GM20000 (cell line): ENCODE measurements around the gene MED29.

Experiments used
- DNase-seq: peaks from one replicate; pipeline ENCODE4 v3.0.0; 2012; ENCODE audit warnings: low spot score
- TF ChIP-seq, protein P1 (sequence below): IDR thresholded peaks from 2 replicates; pipeline ENCODE4 v1.5.1; 2012; ENCODE audit warnings: mild to moderate bottlenecking, control low read depth; ENCODE audit errors: extremely low read depth, missing control alignments

Gene MED29, protein sequence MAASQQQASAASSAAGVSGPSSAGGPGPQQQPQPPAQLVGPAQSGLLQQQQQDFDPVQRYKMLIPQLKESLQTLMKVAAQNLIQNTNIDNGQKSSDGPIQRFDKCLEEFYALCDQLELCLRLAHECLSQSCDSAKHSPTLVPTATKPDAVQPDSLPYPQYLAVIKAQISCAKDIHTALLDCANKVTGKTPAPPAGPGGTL

DNA sequence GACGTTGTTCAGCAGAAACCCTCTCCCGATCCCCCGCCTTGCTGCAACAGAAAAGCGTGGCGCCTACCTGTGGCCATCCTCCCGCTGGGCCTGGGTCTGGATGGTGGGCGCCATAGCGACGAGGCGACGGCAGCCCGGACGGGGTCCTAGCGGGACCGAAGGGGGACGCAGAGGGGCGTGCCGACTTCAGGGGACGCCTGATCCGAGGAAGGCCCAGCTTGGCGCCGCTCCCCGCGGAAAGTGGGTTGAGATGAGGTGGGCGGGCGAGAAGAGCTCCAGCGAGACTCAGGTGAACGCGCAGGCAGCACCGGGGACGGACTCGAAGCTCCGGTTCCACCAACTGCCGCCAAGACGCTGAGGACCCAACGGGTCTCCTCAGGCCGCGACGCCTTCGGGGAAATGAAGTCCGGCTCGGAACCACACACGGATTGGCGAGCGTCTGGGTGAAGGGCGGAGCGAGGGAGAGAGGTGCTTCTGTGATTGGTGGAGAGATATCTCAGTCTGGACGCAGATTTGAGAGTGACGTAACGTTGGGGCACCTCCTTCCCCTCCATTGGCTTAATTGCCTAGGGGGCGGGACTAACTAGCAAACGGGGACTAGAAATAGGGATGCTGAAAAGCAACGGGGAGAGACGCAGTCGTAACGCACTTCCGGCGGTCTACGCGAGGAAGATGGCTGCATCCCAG is at the start of gene MED29, which contains the start of gene PAF1:
Gene MED29 (plus strand): TSS at position 628 of the 687 bp plus-strand sequence. CDS start 45 bp downstream, at position 673.
Gene PAF1 (minus strand): TSS at position 356 of the 687 bp plus-strand sequence. CDS start 242 bp downstream, at position 114.
- DNase-seq, result peak; percentile 98
- TF ChIP-seq, protein P1, sequence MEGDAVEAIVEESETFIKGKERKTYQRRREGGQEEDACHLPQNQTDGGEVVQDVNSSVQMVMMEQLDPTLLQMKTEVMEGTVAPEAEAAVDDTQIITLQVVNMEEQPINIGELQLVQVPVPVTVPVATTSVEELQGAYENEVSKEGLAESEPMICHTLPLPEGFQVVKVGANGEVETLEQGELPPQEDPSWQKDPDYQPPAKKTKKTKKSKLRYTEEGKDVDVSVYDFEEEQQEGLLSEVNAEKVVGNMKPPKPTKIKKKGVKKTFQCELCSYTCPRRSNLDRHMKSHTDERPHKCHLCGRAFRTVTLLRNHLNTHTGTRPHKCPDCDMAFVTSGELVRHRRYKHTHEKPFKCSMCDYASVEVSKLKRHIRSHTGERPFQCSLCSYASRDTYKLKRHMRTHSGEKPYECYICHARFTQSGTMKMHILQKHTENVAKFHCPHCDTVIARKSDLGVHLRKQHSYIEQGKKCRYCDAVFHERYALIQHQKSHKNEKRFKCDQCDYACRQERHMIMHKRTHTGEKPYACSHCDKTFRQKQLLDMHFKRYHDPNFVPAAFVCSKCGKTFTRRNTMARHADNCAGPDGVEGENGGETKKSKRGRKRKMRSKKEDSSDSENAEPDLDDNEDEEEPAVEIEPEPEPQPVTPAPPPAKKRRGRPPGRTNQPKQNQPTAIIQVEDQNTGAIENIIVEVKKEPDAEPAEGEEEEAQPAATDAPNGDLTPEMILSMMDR, result no peak

GRCh38 chr19:39341719-39342604 is 49.2 kb upstream of the MED29 start, which contains the start of gene SAMD4B:
Gene SAMD4B (plus strand): TSS chr19:39342421. CDS start chr19:39356894, 14,473 bp downstream.
- TF ChIP-seq, protein P1, result peak; percentile 63
- DNase-seq, result peak; percentile 100

- TF ChIP-seq, protein P1, result no peak
- DNase-seq, result peak; percentile 27
Observed at GRCh38 chr19:39342647-39343305, 48.4 kb upstream of the MED29 start.

GRCh38 chr19:39345956-39346355 is 45.2 kb upstream of the MED29 start:
- TF ChIP-seq, protein P1, result no peak

DNA sequence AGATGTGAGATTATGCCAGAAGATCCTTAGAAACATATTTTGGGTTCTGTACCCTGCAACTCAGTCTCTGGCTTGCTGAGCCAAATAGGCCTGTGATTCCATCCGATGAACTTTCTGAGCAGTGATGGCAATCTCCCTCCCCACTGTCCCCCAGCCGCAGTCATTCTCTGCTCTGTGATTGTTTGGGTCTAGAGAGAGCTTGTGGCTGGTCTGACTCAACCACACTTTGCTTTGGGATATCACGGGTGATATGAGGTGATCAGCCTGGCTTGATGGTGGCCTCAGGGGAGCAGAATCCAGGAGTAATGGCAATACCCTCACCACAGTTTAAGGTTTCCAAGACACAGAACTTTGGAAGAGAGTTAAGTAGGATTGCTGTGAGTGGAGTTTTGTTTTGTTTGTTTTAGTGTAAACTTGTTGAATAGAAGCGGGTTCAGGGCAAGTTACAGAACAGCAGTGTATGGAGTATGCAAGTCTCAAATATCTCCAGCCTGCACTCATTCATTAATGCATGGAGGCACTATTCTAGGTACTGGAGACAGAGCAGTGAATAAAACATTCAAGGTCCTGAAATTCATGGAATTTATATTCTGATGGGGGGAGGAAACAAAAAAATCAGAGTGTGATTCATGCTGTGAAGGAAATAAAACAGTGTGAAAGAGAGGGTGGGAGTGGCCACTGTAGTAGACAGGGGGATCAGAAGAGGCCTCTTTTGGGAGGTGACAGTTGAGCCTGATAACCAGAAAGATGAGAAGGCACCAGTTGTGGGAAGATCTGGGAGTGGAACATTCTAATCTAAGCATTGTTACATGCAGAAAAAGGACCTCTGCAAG is 43.6 kb upstream of the MED29 start:
- TF ChIP-seq, protein P1, result no peak
- no peak for DNase-seq

More at GRCh38 chr19:39345956-39346355, 45.2 kb upstream of the MED29 start:
- DNase-seq, result no peak

DNA sequence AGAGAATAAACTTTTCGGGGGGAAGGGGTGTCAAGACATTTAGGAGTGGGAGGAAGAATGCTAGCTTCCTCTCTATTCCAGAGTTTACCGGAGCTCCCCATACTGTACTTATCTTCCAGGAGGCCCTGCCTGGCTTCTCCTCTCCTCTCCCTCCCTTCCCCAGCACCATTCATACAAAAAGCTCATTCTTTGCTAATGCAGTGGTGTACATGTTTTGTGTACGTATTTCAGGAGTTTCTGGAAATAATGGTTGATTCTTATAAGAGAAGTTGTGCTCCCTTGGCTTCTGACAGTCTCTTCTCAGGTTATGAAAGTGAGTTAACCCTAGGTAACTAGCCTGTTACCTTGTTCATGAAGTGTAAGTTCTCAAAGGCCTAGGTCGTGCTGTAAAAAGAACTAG is 41.9 kb upstream of the MED29 start:
- TF ChIP-seq, protein P1, result no peak

More for the DNA sequence above, 41.9 kb upstream of the MED29 start:
- no peak for DNase-seq
